PC-3 (cell line): ENCODE data around the gene ARL9. TPM values are rescaled to one million over a fixed set of nuclear protein-coding genes. Genes with fewer than 3 reads are reported as not detected.
A peak's percentile ranks its signal among the peaks of the same experiment; 100 is the strongest.

Source experiments
- ATAC-seq: fragments of 200-7000 bp; cut with Tn5 transposase; 2 replicates; pipeline ENCODE4 v1.9.1; 2020; ENCODE audit warnings: mild to moderate bottlenecking, moderate library complexity
- BruUV-seq: library from RNA; stranded (reverse); fragments of 400-500 nt; replicated peaks from 2 replicates; lab custom pipeline; 2021; lab: Mats Ljungman, UMichigan
- CTCF ChIA-PET: fragments of 300-600 bp; sonication (Branson Sonifier 250); formaldehyde crosslinking; loops from one replicate; lab custom pipeline; 2022; ENCODE audit warnings: antibody characterized with exemption; lab: Charles Lee
- POLR2A ChIA-PET: fragments of 300-600 bp; sonication (Branson Sonifier 250); formaldehyde crosslinking; loops from one replicate; lab custom pipeline; 2022; ENCODE audit warnings: antibody characterized with exemption; ENCODE audit not compliant: unreplicated experiment; lab: Charles Lee
- DNase-seq: peaks from one replicate; pipeline ENCODE4 v3.0.0-alpha.2; 2015
- H2AFZ ChIP-seq: fragments of 300-600 bp; sonication (generic); 2 replicates; pipeline ENCODE4 v1.6.0; 2016; ENCODE audit warnings: antibody characterized with exemption, low read length
- H3F3A ChIP-seq: fragments of 300-600 bp; sonication (generic); one replicate; pipeline ENCODE4 v1.6.0; 2017; ENCODE audit warnings: antibody characterized with exemption, low read length, control low read depth, mild to moderate bottlenecking; ENCODE audit not compliant: unreplicated experiment
- H3K27ac ChIP-seq: fragments of 300-600 bp; sonication (generic); 2 replicates; pipeline ENCODE4 v1.5.1; 2016; ENCODE audit warnings: mild to moderate bottlenecking, low read length
- H3K27me3 ChIP-seq: fragments of 300-600 bp; sonication (generic); 2 replicates; pipeline ENCODE4 v1.6.1; 2016; ENCODE audit warnings: low read length, mixed read lengths
- H3K36me3 ChIP-seq: fragments of 300-600 bp; sonication (generic); 2 replicates; pipeline ENCODE4 v1.6.1; 2016; ENCODE audit warnings: low read depth, mixed run types, low read length, mixed read lengths
- H3K4me1 ChIP-seq: fragments of 300-600 bp; sonication (generic); 2 replicates; pipeline ENCODE4 v1.5.1; 2016; ENCODE audit warnings: low read length; ENCODE audit not compliant: insufficient read depth
- H3K4me2 ChIP-seq: fragments of 300-600 bp; sonication (generic); 2 replicates; pipeline ENCODE4 v1.6.0; 2016; ENCODE audit warnings: low read length
- H3K4me3 ChIP-seq: fragments of 300-600 bp; sonication (generic); 2 replicates; pipeline ENCODE4 v1.5.1; 2016; ENCODE audit warnings: mild to moderate bottlenecking, low read length, mixed read lengths
- H3K79me2 ChIP-seq: fragments of 300-600 bp; sonication (generic); 2 replicates; pipeline ENCODE4 v1.6.1; 2017; ENCODE audit warnings: low read length, mixed read lengths
- H3K9ac ChIP-seq: fragments of 300-600 bp; sonication (generic); 2 replicates; pipeline ENCODE4 v1.6.0; 2016; ENCODE audit warnings: mild to moderate bottlenecking, low read length
- H3K9me2 ChIP-seq: fragments of 300-600 bp; sonication (generic); replicated peaks from 2 replicates; pipeline ENCODE4 v1.6.1; 2016; ENCODE audit warnings: mixed run types, low read length, mixed read lengths
- H3K9me3 ChIP-seq: fragments of 300-600 bp; sonication (generic); 2 replicates; pipeline ENCODE4 v1.6.1; 2016; ENCODE audit warnings: low read length, mixed read lengths
- H4K20me1 ChIP-seq: fragments of 300-600 bp; sonication (generic); 2 replicates; pipeline ENCODE4 v1.6.1; 2016; ENCODE audit warnings: low read length, mixed read lengths
- EZH2 ChIP-seq: fragments of 300-600 bp; sonication (generic); IDR thresholded peaks from one replicate; pipeline ENCODE4 v1.6.1; 2017; ENCODE audit warnings: antibody characterized with exemption, mild to moderate bottlenecking, low read length; ENCODE audit not compliant: unreplicated experiment
- EZH2phosphoT487 ChIP-seq: fragments of 300-600 bp; sonication (generic); IDR thresholded peaks from 2 replicates; pipeline ENCODE4 v1.6.1; 2018; ENCODE audit warnings: mild to moderate bottlenecking, antibody characterized with exemption, low read length, borderline replicate concordance
- intact Hi-C: fragments of 100-400 bp; cut with micrococcal nuclease; formaldehyde crosslinking; loops from 2 replicates; pipeline ENCODE4 v1.9.0; 2023
- total RNA-seq: library from RNA; depleted of rRNA; stranded (reverse); fragments of >200 nt; gene quantifications from 2 replicates; pipeline ENCODE4 v1.2.3, GENCODE V29; 2014
- TF ChIP-seq, protein P1 (sequence below): fragments of 300-600 bp; sonication (generic); conservative IDR thresholded peaks from 2 replicates; pipeline ENCODE4 v1.5.1; 2017; ENCODE audit warnings: antibody characterized with exemption, low read depth, mild to moderate bottlenecking, low read length

ARL9 gene
- total RNA-seq, 1 experiment from 2014 or later, result 0.51 TPM

DNA sequence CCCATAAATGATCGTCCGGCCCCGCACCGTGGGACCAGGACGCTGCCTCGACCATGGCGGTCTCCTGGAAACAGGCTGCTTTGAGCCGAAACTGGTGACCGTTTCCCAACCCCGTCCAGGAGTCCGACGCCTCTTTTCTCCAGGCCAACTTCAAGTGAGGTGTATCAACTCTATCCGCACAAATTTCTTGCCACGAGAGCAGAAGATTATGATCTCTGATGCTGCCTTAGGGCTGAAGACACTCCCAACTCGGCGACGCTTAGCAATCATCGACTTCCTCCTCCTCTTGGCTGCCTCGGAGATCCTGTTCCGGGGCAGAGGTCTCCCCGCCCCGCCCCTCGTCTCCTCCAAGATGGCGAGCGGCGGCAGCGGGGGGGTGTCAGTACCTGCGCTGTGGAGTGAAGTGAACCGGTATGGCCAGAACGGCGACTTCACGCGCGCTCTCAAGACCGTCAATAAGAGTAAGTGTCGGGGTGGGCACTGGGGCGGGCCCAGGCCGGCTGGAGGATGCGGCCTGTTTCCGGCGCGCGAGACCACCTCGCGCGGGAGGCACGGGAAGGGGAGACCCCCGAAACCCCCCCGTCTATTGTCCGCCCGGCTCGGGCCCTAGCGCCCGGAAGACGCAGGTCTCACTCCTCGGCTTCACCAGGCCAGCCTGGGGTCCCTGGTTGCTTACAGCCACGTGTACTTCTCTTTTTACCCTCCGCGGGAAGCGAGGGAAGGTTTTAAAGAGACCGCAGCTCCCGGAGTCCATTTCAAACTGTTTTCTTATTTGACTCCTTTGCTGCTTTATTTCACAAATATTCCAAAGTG lies 38.1 kb upstream of the ARL9 start, which contains the start of gene SRP72:
Gene SRP72 (plus strand): TSS at position 334 of the 813 bp plus-strand sequence. CDS start 19 bp downstream, at position 353.
- ATAC-seq, result peak; percentile 89
- ChIA-PET POLR2A (interaction anchor here (0.7 to 0.8 kb wide), 3 partner anchors 33 to 238 kb away, joined by 3 to 6 read pairs (median 3); no protein-coding TSS in a partner anchor), CTCF (no interaction called here)
- intact Hi-C loops, result loop anchor here (1.0 to 2.0 kb wide), 2 partner anchors 31 to 80 kb away; partner anchors contain the start of genes AASDH and PAICS
- H3K9me3 ChIP-seq, result no peaks in the 10 kb centered on the region
- no peak for TF ChIP-seq EZH2
- no peak for TF ChIP-seq EZH2phosphoT487
- TF ChIP-seq, protein P1, sequence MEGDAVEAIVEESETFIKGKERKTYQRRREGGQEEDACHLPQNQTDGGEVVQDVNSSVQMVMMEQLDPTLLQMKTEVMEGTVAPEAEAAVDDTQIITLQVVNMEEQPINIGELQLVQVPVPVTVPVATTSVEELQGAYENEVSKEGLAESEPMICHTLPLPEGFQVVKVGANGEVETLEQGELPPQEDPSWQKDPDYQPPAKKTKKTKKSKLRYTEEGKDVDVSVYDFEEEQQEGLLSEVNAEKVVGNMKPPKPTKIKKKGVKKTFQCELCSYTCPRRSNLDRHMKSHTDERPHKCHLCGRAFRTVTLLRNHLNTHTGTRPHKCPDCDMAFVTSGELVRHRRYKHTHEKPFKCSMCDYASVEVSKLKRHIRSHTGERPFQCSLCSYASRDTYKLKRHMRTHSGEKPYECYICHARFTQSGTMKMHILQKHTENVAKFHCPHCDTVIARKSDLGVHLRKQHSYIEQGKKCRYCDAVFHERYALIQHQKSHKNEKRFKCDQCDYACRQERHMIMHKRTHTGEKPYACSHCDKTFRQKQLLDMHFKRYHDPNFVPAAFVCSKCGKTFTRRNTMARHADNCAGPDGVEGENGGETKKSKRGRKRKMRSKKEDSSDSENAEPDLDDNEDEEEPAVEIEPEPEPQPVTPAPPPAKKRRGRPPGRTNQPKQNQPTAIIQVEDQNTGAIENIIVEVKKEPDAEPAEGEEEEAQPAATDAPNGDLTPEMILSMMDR, result no peak
- H3K9me2 ChIP-seq, result no peaks in the 10 kb centered on the region
- peak within 1 kb of the TSS; percentile 89 for H3K4me2 ChIP-seq
- H3K27ac ChIP-seq, result peak within 1 kb of the TSS; percentile 75
- peaks cover 27% of the 10 kb centered on the region for H3K36me3 ChIP-seq
- no TSS peak for BruUV-seq
- H3K79me2 ChIP-seq, result peaks cover 78% of the 10 kb centered on the region
- peaks cover 26% of the 10 kb centered on the region for H3K4me1 ChIP-seq
- DNase-seq, result peak; percentile 95
- peak within 1 kb of the TSS; percentile 74 for H2AFZ ChIP-seq
- H3K27me3 ChIP-seq, result no peaks in the 10 kb centered on the region
- H3K4me3 ChIP-seq, result peak within 1 kb of the TSS; percentile 86
- no peaks in the 10 kb centered on the region for H3F3A ChIP-seq
- H4K20me1 ChIP-seq, result peaks cover 19% of the 10 kb centered on the region
- peak within 1 kb of the TSS; percentile 87 for H3K9ac ChIP-seq

DNA sequence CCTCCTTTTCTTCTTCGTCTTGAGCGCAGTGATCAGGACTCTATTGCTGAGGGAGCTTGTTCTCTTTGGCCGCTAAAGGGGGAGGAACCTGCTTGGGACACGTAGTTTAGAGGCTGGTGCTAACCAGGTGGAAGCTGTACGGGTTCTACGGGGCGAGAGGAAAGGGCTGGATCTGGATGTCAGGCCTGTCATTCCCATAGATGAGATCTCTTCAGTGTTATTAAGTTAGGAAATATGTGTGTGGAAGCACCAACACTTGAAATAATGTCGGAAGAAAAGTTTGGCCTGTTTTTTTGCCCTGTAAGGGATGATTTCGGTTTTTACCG lies 37.5 kb upstream of the ARL9 start:
- DNase-seq (peak; percentile 63), ATAC-seq (peak; percentile 66)
- Histone ChIP-seq H3K27ac (peak overlapping the region; percentile 75), H3K27me3 (no peaks in the 10 kb centered on the region), H4K20me1 (peaks cover 19% of the 10 kb centered on the region), H3K9me3 (no peaks in the 10 kb centered on the region), H3K4me3 (peak overlapping the region; percentile 86), H3K79me2 (peaks cover 78% of the 10 kb centered on the region), H3K9me2 (no peaks in the 10 kb centered on the region), H2AFZ (peak overlapping the region; percentile 74), H3F3A (no peaks in the 10 kb centered on the region), H3K36me3 (peaks cover 33% of the 10 kb centered on the region), H3K4me2 (peak overlapping the region; percentile 89), H3K9ac (peak overlapping the region; percentile 87), H3K4me1 (peaks cover 26% of the 10 kb centered on the region)
- intact Hi-C loops, result no loop called here
- ChIA-PET POLR2A (interaction anchor here (0.5 to 0.9 kb wide), 6 partner anchors 8 to 510 kb away, joined by 3 to 6 read pairs (median 5); no protein-coding TSS in a partner anchor), CTCF (interaction anchor here (0.7 kb wide), 1 partner anchor 108 kb away, joined by 3 read pairs; no protein-coding TSS in a partner anchor)
- BruUV-seq, result no TSS peak
- TF ChIP-seq, protein P1, result no peak
- TF ChIP-seq EZH2 (no peak), EZH2phosphoT487 (no peak)
